Stimulated activated memory B cell treated with anti-CD40 and anti-IgM and Interleukin-4, amounts not matched to agents 10 μg/mL and 1 μg/mL and 100 μg/mL, for 72 hours (primary cell): ENCODE data around the gene JMJD4.

ENCODE experiments used
- ATAC-seq: fragments of 150-1000 bp; cut with Tn5 transposase; 2 replicates; pipeline ENCODE4 v1.10.0; 2021
- H3K27ac Mint-ChIP-seq: one replicate; pipeline ENCODE4 v1.8.0; 2022; ENCODE audit warnings: mild to moderate bottlenecking, mixed read lengths
- H3K27me3 Mint-ChIP-seq: one replicate; pipeline ENCODE4 v1.8.0; 2022; ENCODE audit warnings: mixed read lengths
- H3K36me3 Mint-ChIP-seq: one replicate; pipeline ENCODE4 v1.8.0; 2022; ENCODE audit warnings: mixed read lengths
- H3K4me1 Mint-ChIP-seq: one replicate; pipeline ENCODE4 v1.8.0; 2022; ENCODE audit warnings: mixed read lengths
- H3K4me3 Mint-ChIP-seq: one replicate; pipeline ENCODE4 v1.8.0; 2022; ENCODE audit warnings: mild to moderate bottlenecking, moderate library complexity, mixed read lengths
- H3K9me3 Mint-ChIP-seq: one replicate; pipeline ENCODE4 v1.8.0; 2022; ENCODE audit warnings: mixed read lengths

The JMJD4 gene

GRCh38 chr1:227734856-227735538, at the start of gene JMJD4, which contains the start of gene SNAP47:
JMJD4 (minus strand) TSS chr1:227735302; CDS start chr1:227735273, 29 bp downstream.
SNAP47 (plus strand) TSS chr1:227735435; CDS start chr1:227747737, 12,302 bp downstream.
- peak; percentile 94 for ATAC-seq
- Mint-ChIP-seq H3K36me3 (peaks cover 24% of the 10 kb centered on the region), H3K27me3 (no peaks in the 10 kb centered on the region), H3K4me1 (peaks cover 68% of the 10 kb centered on the region), H3K4me3 (peak within 1 kb of the TSS; percentile 97), H3K27ac (peak within 1 kb of the TSS; percentile 87), H3K9me3 (no peaks in the 10 kb centered on the region)

- Mint-ChIP-seq H3K9me3 (peaks cover 2% of the 10 kb centered on the region), H3K27me3 (no peaks in the 10 kb centered on the region), H3K4me3 (no peak overlapping the region), H3K4me1 (peaks cover 20% of the 10 kb centered on the region), H3K36me3 (peaks cover 23% of the 10 kb centered on the region), H3K27ac (no peak overlapping the region)
- ATAC-seq = no peak
These were observed 47.1 kb upstream of the JMJD4 start for GRCh38 chr1:227782226-227782625.

GRCh38 chr1:227781314-227781930, 46.3 kb upstream of the JMJD4 start:
- no peak overlapping the region for H3K27ac Mint-ChIP-seq
- H3K4me3 Mint-ChIP-seq = no peak overlapping the region
- H3K27me3 Mint-ChIP-seq = no peaks in the 10 kb centered on the region
- no peak for ATAC-seq
- H3K9me3 Mint-ChIP-seq = peaks cover 2% of the 10 kb centered on the region
- H3K36me3 Mint-ChIP-seq = peaks cover 28% of the 10 kb centered on the region
- peaks cover 12% of the 10 kb centered on the region for H3K4me1 Mint-ChIP-seq

GRCh38 chr1:227780101-227781044, 45.3 kb upstream of the JMJD4 start:
- no peak overlapping the region for H3K4me3 Mint-ChIP-seq
- H3K4me1 Mint-ChIP-seq = peaks cover 1% of the 10 kb centered on the region
- H3K36me3 Mint-ChIP-seq = peaks cover 37% of the 10 kb centered on the region

GRCh38 chr1:227779685-227780084, 44.6 kb upstream of the JMJD4 start:
- Mint-ChIP-seq H3K4me3 (no peak overlapping the region), H3K9me3 (peaks cover 2% of the 10 kb centered on the region), H3K4me1 (no peaks in the 10 kb centered on the region), H3K27ac (no peak overlapping the region), H3K36me3 (peaks cover 42% of the 10 kb centered on the region), H3K27me3 (no peaks in the 10 kb centered on the region)
- no peak for ATAC-seq

More at GRCh38 chr1:227780101-227781044, 45.3 kb upstream of the JMJD4 start:
- ATAC-seq = no peak
- Mint-ChIP-seq H3K27me3 (no peaks in the 10 kb centered on the region), H3K27ac (no peak overlapping the region), H3K9me3 (peaks cover 2% of the 10 kb centered on the region)

GRCh38 chr1:227779021-227779441, 43.9 kb upstream of the JMJD4 start:
- Mint-ChIP-seq H3K27me3 (no peaks in the 10 kb centered on the region), H3K4me3 (no peak overlapping the region), H3K4me1 (no peaks in the 10 kb centered on the region), H3K36me3 (peaks cover 49% of the 10 kb centered on the region), H3K9me3 (peaks cover under 1% of the 10 kb centered on the region), H3K27ac (no peak overlapping the region)
- ATAC-seq = no peak

GRCh38 chr1:227778401-227778947, 43.4 kb upstream of the JMJD4 start:
- H3K9me3 Mint-ChIP-seq = no peaks in the 10 kb centered on the region
- no peaks in the 10 kb centered on the region for H3K4me1 Mint-ChIP-seq
- no peaks in the 10 kb centered on the region for H3K27me3 Mint-ChIP-seq
- no peak overlapping the region for H3K4me3 Mint-ChIP-seq
- peaks cover 54% of the 10 kb centered on the region for H3K36me3 Mint-ChIP-seq
- ATAC-seq = no peak
- no peak overlapping the region for H3K27ac Mint-ChIP-seq

- H3K27me3 Mint-ChIP-seq = no peaks in the 10 kb centered on the region
- no peaks in the 10 kb centered on the region for H3K4me1 Mint-ChIP-seq
- H3K9me3 Mint-ChIP-seq = no peaks in the 10 kb centered on the region
- peaks cover 49% of the 10 kb centered on the region for H3K36me3 Mint-ChIP-seq
- H3K27ac Mint-ChIP-seq = no peak overlapping the region
- ATAC-seq = no peak
- H3K4me3 Mint-ChIP-seq = no peak overlapping the region
These were observed 42.5 kb upstream of the JMJD4 start for GRCh38 chr1:227777646-227778045.

GRCh38 chr1:227777156-227777555, 42.1 kb upstream of the JMJD4 start:
- Mint-ChIP-seq H3K27me3 (no peaks in the 10 kb centered on the region), H3K4me1 (no peaks in the 10 kb centered on the region), H3K9me3 (no peaks in the 10 kb centered on the region), H3K4me3 (no peak overlapping the region), H3K27ac (no peak overlapping the region), H3K36me3 (peaks cover 49% of the 10 kb centered on the region)
- no peak for ATAC-seq

GRCh38 chr1:227776331-227776771, 41.2 kb upstream of the JMJD4 start:
- H3K4me3 Mint-ChIP-seq = no peak overlapping the region
- no peak overlapping the region for H3K27ac Mint-ChIP-seq
- no peaks in the 10 kb centered on the region for H3K4me1 Mint-ChIP-seq
- no peak for ATAC-seq
- peaks cover 45% of the 10 kb centered on the region for H3K36me3 Mint-ChIP-seq
- no peaks in the 10 kb centered on the region for H3K27me3 Mint-ChIP-seq
- no peaks in the 10 kb centered on the region for H3K9me3 Mint-ChIP-seq

GRCh38 chr1:227775841-227776240, 40.7 kb upstream of the JMJD4 start:
- H3K4me3 Mint-ChIP-seq = no peak overlapping the region
- no peak overlapping the region for H3K27ac Mint-ChIP-seq
- ATAC-seq = no peak
- H3K27me3 Mint-ChIP-seq = no peaks in the 10 kb centered on the region
- peaks cover 40% of the 10 kb centered on the region for H3K36me3 Mint-ChIP-seq
- no peaks in the 10 kb centered on the region for H3K9me3 Mint-ChIP-seq
- no peaks in the 10 kb centered on the region for H3K4me1 Mint-ChIP-seq

- Mint-ChIP-seq H3K27me3 (no peaks in the 10 kb centered on the region), H3K4me1 (no peaks in the 10 kb centered on the region), H3K9me3 (no peaks in the 10 kb centered on the region), H3K4me3 (no peak overlapping the region), H3K27ac (no peak overlapping the region), H3K36me3 (peaks cover 47% of the 10 kb centered on the region)
- no peak for ATAC-seq
These were observed 39.9 kb upstream of the JMJD4 start for GRCh38 chr1:227774821-227775661.

- Mint-ChIP-seq H3K4me3 (no peak overlapping the region), H3K36me3 (peaks cover 54% of the 10 kb centered on the region), H3K27me3 (no peaks in the 10 kb centered on the region), H3K4me1 (no peaks in the 10 kb centered on the region), H3K27ac (no peak overlapping the region), H3K9me3 (no peaks in the 10 kb centered on the region)
- no peak for ATAC-seq
These were observed 39.1 kb upstream of the JMJD4 start for GRCh38 chr1:227774051-227774731.

GRCh38 chr1:227773558-227773957, 38.5 kb upstream of the JMJD4 start:
- Mint-ChIP-seq H3K4me3 (no peak overlapping the region), H3K9me3 (no peaks in the 10 kb centered on the region), H3K27me3 (no peaks in the 10 kb centered on the region), H3K4me1 (no peaks in the 10 kb centered on the region), H3K27ac (no peak overlapping the region), H3K36me3 (peaks cover 60% of the 10 kb centered on the region)
- no peak for ATAC-seq
